Chondrocyte (in vitro differentiated cells): ENCODE results near the gene CDK14. TPM values are rescaled to one million over a fixed set of nuclear protein-coding genes. Genes with fewer than 3 reads are reported as not detected.

Source experiments
- DNase-seq: peaks from one replicate; pipeline ENCODE4 v3.0.0; 2021; ENCODE audit warnings: mixed read lengths, low spot score
- H3K27ac Mint-ChIP-seq: one replicate; pipeline ENCODE4 v1.8.0; 2021; ENCODE audit warnings: mild to moderate bottlenecking, moderate library complexity, mixed read lengths; ENCODE audit not compliant: unreplicated experiment
- H3K27me3 Mint-ChIP-seq: 2 replicates; pipeline ENCODE4 v1.8.0; 2021; ENCODE audit warnings: low read depth, mixed read lengths
- H3K36me3 Mint-ChIP-seq: 2 replicates; pipeline ENCODE4 v1.8.0; 2021; ENCODE audit warnings: low read depth, mixed read lengths
- H3K4me1 Mint-ChIP-seq: 2 replicates; pipeline ENCODE4 v1.8.0; 2021; ENCODE audit warnings: low read depth, mild to moderate bottlenecking, mixed read lengths
- H3K4me3 Mint-ChIP-seq: one replicate; pipeline ENCODE4 v1.8.0; 2021; ENCODE audit warnings: mild to moderate bottlenecking, moderate library complexity, mixed read lengths; ENCODE audit not compliant: unreplicated experiment
- H3K9me3 Mint-ChIP-seq: 2 replicates; pipeline ENCODE4 v1.8.0; 2021; ENCODE audit warnings: low read depth, mixed read lengths
- total RNA-seq: library from RNA; stranded (reverse); gene quantifications from 3 replicates; pipeline ENCODE4 v1.2.1, GENCODE V29; 2021
- TF ChIP-seq, protein P1 (sequence below): fragments of 200-600 bp; sonication (generic); IDR thresholded peaks from 2 replicates; pipeline ENCODE4 v1.5.0; 2021; ENCODE audit warnings: antibody characterized with exemption, mild to moderate bottlenecking, moderate library complexity

Gene CDK14
- total RNA-seq, 1 donor from 2014 or later: 61.4 TPM

DNA sequence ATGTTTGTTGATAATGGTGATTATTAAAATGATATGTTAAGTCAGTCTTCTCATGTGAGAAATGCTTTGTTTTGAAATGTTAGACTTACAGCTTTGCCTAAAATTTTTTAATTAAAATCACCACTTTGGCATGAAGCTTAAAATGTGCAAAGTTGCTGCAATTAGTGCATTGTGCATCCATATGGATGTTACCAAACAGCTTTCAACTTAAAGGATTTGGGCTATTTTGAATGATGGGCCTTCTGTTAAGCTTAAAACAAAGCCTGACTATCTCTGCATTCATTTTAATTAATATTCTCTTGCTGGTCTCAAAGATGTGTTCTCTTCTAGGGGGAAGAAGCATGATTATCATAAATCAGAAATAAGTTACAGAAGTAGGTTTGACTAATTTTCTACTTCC is 603.5 kb downstream of the CDK14 start:
- Mint-ChIP-seq H3K4me1 (no peaks in the 10 kb centered on the region), H3K9me3 (peaks cover 4% of the 10 kb centered on the region), H3K36me3 (no peaks in the 10 kb centered on the region), H3K27me3 (no peaks in the 10 kb centered on the region), H3K4me3 (no peak overlapping the region), H3K27ac (no peak overlapping the region)
- DNase-seq: no peak
- TF ChIP-seq, protein P1, sequence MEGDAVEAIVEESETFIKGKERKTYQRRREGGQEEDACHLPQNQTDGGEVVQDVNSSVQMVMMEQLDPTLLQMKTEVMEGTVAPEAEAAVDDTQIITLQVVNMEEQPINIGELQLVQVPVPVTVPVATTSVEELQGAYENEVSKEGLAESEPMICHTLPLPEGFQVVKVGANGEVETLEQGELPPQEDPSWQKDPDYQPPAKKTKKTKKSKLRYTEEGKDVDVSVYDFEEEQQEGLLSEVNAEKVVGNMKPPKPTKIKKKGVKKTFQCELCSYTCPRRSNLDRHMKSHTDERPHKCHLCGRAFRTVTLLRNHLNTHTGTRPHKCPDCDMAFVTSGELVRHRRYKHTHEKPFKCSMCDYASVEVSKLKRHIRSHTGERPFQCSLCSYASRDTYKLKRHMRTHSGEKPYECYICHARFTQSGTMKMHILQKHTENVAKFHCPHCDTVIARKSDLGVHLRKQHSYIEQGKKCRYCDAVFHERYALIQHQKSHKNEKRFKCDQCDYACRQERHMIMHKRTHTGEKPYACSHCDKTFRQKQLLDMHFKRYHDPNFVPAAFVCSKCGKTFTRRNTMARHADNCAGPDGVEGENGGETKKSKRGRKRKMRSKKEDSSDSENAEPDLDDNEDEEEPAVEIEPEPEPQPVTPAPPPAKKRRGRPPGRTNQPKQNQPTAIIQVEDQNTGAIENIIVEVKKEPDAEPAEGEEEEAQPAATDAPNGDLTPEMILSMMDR: no peak

DNA sequence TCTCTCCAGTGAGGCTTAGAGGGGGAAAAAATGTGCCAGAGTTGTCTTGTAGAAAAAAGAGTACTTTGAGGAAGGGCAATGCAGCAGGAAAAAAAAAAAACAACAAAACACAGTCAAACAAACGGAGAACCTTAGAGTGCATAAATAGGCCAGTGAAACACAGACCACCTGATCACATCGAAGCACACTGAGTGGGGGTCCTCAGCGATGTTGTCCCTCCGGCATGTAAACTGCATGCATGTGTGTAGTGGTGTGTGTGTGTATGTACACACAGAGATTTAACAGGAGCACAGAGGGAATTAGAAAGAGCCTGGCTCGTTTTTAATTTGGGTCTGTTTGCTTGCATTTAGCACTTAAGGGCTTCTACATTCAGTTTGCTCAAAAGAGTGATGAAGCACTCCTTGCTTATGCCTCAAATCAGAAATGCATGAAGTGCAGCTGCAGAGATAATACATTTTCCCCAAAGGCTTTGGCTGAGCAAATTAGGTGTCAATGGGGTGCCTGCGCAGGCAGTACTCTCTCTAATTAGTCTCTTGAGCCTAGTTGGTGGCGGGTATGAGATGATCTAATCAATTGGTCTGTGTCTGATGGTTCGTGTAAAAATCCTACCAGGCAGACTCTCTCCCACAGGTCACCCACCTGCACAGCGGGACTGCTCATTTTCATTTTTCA is 605.5 kb downstream of the CDK14 start:
- TF ChIP-seq, protein P1: no peak
- Mint-ChIP-seq H3K4me1 (no peaks in the 10 kb centered on the region), H3K27me3 (no peaks in the 10 kb centered on the region), H3K36me3 (peaks cover 1% of the 10 kb centered on the region), H3K9me3 (peaks cover 4% of the 10 kb centered on the region), H3K4me3 (no peak overlapping the region), H3K27ac (no peak overlapping the region)
- no peak for DNase-seq

DNA sequence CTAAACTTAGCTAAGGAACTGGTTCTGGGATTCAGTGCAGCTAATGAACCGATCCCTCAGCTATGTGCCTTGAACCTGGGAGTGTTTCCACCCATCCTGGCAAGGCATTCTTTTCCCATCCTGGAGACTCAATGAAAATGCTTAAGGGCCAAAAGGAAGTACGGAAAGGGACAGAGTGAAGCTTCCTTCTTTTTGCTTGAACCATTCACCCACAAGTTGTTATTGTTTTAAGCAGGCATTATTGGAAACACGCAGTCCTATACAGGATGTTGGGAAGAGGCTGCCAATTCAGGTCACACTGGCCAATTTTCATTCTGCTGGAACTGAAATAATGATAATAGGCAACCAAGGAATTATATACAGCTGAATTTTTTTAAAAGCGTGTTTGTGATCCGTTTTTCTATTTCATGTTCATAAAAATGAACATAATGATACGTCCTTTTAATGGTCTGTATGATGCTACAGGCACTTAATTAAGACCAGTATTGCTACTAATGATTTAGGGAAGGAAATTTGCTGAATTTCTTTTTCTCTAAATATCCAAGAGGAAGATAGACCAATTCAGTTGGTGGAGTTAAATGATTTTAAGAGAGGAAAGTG is 610.3 kb downstream of the CDK14 start:
- H3K27ac Mint-ChIP-seq: no peak overlapping the region
- DNase-seq: no peak
- peaks cover 7% of the 10 kb centered on the region for H3K36me3 Mint-ChIP-seq
- no peak overlapping the region for H3K4me3 Mint-ChIP-seq
- H3K27me3 Mint-ChIP-seq: no peaks in the 10 kb centered on the region
- peaks cover 4% of the 10 kb centered on the region for H3K9me3 Mint-ChIP-seq
- H3K4me1 Mint-ChIP-seq: no peaks in the 10 kb centered on the region
- TF ChIP-seq, protein P1: no peak

DNA sequence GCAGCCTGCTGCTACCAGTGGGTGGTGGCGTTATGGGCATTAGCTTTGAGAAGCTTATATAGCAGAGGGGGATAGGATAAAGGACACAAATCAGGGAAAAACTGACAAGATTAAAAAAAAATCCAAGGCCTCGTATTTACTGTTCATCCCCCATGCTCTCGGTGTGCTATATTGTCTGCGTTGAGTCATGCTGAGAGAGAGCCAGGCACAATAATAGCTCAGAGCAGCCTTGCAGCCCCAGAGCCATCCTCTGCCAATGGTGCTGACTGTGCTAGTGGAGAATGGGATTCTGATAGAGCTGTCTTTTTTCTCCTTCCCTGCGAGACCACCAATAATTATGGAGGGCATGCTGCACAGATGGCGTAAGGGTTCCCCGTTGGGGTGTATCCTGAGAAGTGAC is 616.5 kb downstream of the CDK14 start:
- Mint-ChIP-seq H3K27ac (no peak overlapping the region), H3K4me1 (no peaks in the 10 kb centered on the region), H3K4me3 (no peak overlapping the region), H3K9me3 (no peaks in the 10 kb centered on the region), H3K36me3 (peaks cover 9% of the 10 kb centered on the region), H3K27me3 (no peaks in the 10 kb centered on the region)
- DNase-seq: no peak
- TF ChIP-seq, protein P1: no peak

DNA sequence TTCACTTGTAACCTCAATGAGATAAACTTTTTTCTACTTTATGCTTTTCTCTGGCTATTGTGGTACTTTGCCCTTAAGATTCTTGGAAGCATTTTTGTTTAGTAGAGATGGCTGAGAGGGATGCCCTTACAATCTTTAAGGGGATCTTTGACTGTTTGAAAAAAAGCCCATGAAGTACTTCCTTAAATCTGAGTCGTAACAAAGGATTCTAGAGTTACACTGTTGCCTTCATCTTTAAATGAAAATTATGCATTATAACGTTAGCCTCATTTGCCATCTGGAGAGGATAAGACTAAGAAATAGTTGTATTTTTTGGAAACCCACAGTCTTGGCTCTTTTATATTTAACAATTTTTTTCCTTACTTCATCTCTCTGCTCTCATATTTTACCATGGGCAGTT is 630.3 kb downstream of the CDK14 start:
- no peak for DNase-seq

More for the DNA sequence above, 630.3 kb downstream of the CDK14 start:
- peaks cover 2% of the 10 kb centered on the region for H3K36me3 Mint-ChIP-seq
- H3K27ac Mint-ChIP-seq: no peak overlapping the region
- H3K9me3 Mint-ChIP-seq: peaks cover 8% of the 10 kb centered on the region
- H3K4me3 Mint-ChIP-seq: no peak overlapping the region
- H3K27me3 Mint-ChIP-seq: no peaks in the 10 kb centered on the region
- TF ChIP-seq, protein P1: no peak
- H3K4me1 Mint-ChIP-seq: no peaks in the 10 kb centered on the region
